ENCODE results near the gene CENPP.

- TF ChIP-seq, protein P1, sequence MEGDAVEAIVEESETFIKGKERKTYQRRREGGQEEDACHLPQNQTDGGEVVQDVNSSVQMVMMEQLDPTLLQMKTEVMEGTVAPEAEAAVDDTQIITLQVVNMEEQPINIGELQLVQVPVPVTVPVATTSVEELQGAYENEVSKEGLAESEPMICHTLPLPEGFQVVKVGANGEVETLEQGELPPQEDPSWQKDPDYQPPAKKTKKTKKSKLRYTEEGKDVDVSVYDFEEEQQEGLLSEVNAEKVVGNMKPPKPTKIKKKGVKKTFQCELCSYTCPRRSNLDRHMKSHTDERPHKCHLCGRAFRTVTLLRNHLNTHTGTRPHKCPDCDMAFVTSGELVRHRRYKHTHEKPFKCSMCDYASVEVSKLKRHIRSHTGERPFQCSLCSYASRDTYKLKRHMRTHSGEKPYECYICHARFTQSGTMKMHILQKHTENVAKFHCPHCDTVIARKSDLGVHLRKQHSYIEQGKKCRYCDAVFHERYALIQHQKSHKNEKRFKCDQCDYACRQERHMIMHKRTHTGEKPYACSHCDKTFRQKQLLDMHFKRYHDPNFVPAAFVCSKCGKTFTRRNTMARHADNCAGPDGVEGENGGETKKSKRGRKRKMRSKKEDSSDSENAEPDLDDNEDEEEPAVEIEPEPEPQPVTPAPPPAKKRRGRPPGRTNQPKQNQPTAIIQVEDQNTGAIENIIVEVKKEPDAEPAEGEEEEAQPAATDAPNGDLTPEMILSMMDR (IDR thresholded peaks at IDR 0.05; ENCODE audit: low read length) = no peak
- no peak for TF ChIP-seq EZH2 (optimal IDR thresholded peaks at IDR 0.05; ENCODE audit: low read depth, low read length)
These were observed 341.3 kb downstream of the CENPP start for GRCh38 chr9:92666912-92667532.

Measured in MM.1S (cell line).